Heart right ventricle (tissue), 16 donors: ENCODE measurements around the gene SPRED3. TPM values are rescaled to one million over a fixed set of nuclear protein-coding genes. Genes with fewer than 3 reads are reported as not detected.

Source experiments
- ATAC-seq, 8 donors: fragments of 200-7000 bp; cut with Tn5 transposase; one replicate each; pipeline ENCODE4 v1.9.1; 2020; ENCODE audit warnings: mild to moderate bottlenecking in 8 of 8, moderate library complexity in 8 of 8, moderate number of reproducible peaks in 1 of 8
- DNase-seq, 2 donors: peaks; one replicate each; pipeline ENCODE4 v3.0.0-alpha.2; 2020
- H3K27ac ChIP-seq, 10 donors: fragments of 200-600 bp; sonication (generic) in 2 of 10; one replicate each; pipeline versions ENCODE4 v1.5.0 to v1.8.0; 2020 to 2022; ENCODE audit warnings: mild to moderate bottlenecking in 3 of 10
- H3K27me3 ChIP-seq, 7 donors: fragments of 200-600 bp; one replicate each; pipeline ENCODE4 v1.8.0; 2021 to 2022; ENCODE audit warnings: mild to moderate bottlenecking in 2 of 7
- H3K36me3 ChIP-seq, 9 donors: fragments of 200-600 bp; sonication (generic) in 1 of 9; one replicate each; pipeline versions ENCODE4 v1.5.0 to v1.8.0; 2020 to 2022; ENCODE audit warnings: mild to moderate bottlenecking in 2 of 9
- H3K4me1 ChIP-seq, 9 donors: fragments of 200-600 bp; sonication (generic) in 1 of 9; one replicate each; pipeline versions ENCODE4 v1.5.0 to v1.8.0; 2020 to 2022; ENCODE audit warnings: mild to moderate bottlenecking in 4 of 9
- H3K4me3 ChIP-seq, 10 donors: fragments of 200-600 bp; sonication (generic) in 2 of 10; one replicate each; pipeline versions ENCODE4 v1.5.0 to v1.8.0; 2020 to 2022; ENCODE audit warnings: mild to moderate bottlenecking in 7 of 10, moderate library complexity in 2 of 10
- H3K9me3 ChIP-seq, 11 donors: fragments of 200-600 bp in 10 of 11; sonication (generic) in 2 of 11; one replicate each; pipeline versions ENCODE4 v1.5.0 to v1.8.0; 2013 to 2022; ENCODE audit warnings: mild to moderate bottlenecking in 2 of 11, control low read depth in 1 of 11, moderate library complexity in 1 of 11
- CTCF ChIP-seq, 9 donors: fragments of 200-600 bp; sonication (generic) in 2 of 9; IDR thresholded peaks; one replicate each; pipeline versions ENCODE4 v1.5.0 to v1.8.0; 2021 to 2022; ENCODE audit warnings: antibody characterized with exemption in 9 of 9, mild to moderate bottlenecking in 5 of 9, moderate library complexity in 1 of 9
- whole genome bisulfite sequencing, 2 donors: extraction: QIAGEN DNeasy Blood & Tissue Kit; methylation state at CpG; one replicate each; pipeline ENCODE4 v1.1.7; 2013; ENCODE audit warnings: inconsistent platforms in 1 of 2; 5-methylcytosine and 5-hydroxymethylcytosine counted together
- intact Hi-C, 10 donors: fragments of 100-400 bp; cut with DNase I; formaldehyde crosslinking; loops; one replicate each; pipeline versions ENCODE4 v1.11.1 to v1.14.2; 2022
- polyA plus RNA-seq, 2 donors: library from polyadenylated mRNA; stranded (reverse); fragments of 200-250 nt; gene quantifications; one replicate each; pipeline ENCODE4 v1.2.3, GENCODE V29; 2013
- total RNA-seq, 10 donors: library from RNA; stranded (reverse); fragmentation: NEBNext Ultra II Directional in 3 of 10; extraction: Animal tissue kit (Norgen Biotek cat#: 25700) in 3 of 10; gene quantifications; one replicate each; pipeline versions ENCODE4 v1.2.1 to v1.2.4, GENCODE V29; 2021 to 2023
- donor health status: Arrhythmogenic right ventricular cardiomyopathy.
- donor health status: ischemic (EF 13 %, LVEDD 7.1; RV severe dilation, severe dysfunction).
- donor health status: healthy with polysubstance abuse.
- donor health status: DM: no; HTN: yes; CAD: no.
- donor health status: DM: no; HTN: no; CAD: no.
- donor health status: ischemic (EF 25% LVEDD 6.9; RV normal size, moderate dysfunction).
- donor health status: ischemic (EF 25% LVEDD 5.7; RV mildly dilated, moderate dysfunction).
- donor health status: healthy.
- donor health status: DM: yes; HTN: yes; CAD: no.
- donor health status: Ischemic cardiomyopathy.
- donor health status: ischemic (EF 35%, LVEDD 5.7; RV mildly dilated, moderate dysfunction).
- donor health status: nonischemic (EF 11% LVEDD 7.7; RV severe dilation, severe dysfunction).
- donor health status: DM: yes; HTN: yes; CAD: no.
- donor health status: PGD.
- donor health status: ischemic (EF 29% LVEDD 5.4; RV normal size, mild dysfunction).
- donor health status: nonischemic (EF 23%, LVEDD 6.1; RV moderate dilation, normal function).

SPRED3 gene
- total and polyA plus RNA-seq, 12 donors = 0.17 to 1.7 (median 0.54) TPM

GRCh38 chr19:38441657-38442348 lies 53.3 kb downstream of the SPRED3 start:
- H3K4me1 ChIP-seq = no peaks in the 10 kb centered on the region
- no peak for DNase-seq
- no peaks in the 10 kb centered on the region for H3K9me3 ChIP-seq
- no peak for TF ChIP-seq CTCF (IDR thresholded peaks at IDR 0.05)
- no peak overlapping the region for H3K27ac ChIP-seq
- peak in 1 of 8 donors; percentile 44 for ATAC-seq
- peaks cover 0 to 22% (median 6%) of the 10 kb centered on the region in 7 donors for H3K27me3 ChIP-seq
- H3K4me3 ChIP-seq = no peak overlapping the region
- intact Hi-C loops = no loop called here
- 29 to 38% methylated on average over 6 to 7 of the region's 7 CpGs for WGBS, 2 donors
- H3K36me3 ChIP-seq = no peaks in the 10 kb centered on the region

GRCh38 chr19:38442736-38443135 lies 54.2 kb downstream of the SPRED3 start:
- Histone ChIP-seq H3K4me3 (no peak overlapping the region), H3K27me3 (peaks cover 0 to 14% (median 6%) of the 10 kb centered on the region in 7 donors), H3K27ac (no peak overlapping the region), H3K9me3 (no peaks in the 10 kb centered on the region), H3K4me1 (no peaks in the 10 kb centered on the region), H3K36me3 (no peaks in the 10 kb centered on the region)
- DNase-seq = no peak
- 80 to 89% methylated on average over 9 of the region's 9 CpGs for WGBS, 2 donors
- no peak for TF ChIP-seq CTCF (IDR thresholded peaks at IDR 0.05)
- no peak for ATAC-seq
- intact Hi-C loops = no loop called here

GRCh38 chr19:38443458-38443999 lies 55.0 kb downstream of the SPRED3 start:
- 87% methylated on average over 15 of the region's 15 CpGs for WGBS, 2 donors

GRCh38 chr19:38444026-38444425 lies 55.5 kb downstream of the SPRED3 start:
- Histone ChIP-seq H3K36me3 (no peaks in the 10 kb centered on the region), H3K27me3 (peaks cover 0 to 14% (median 5%) of the 10 kb centered on the region in 7 donors), H3K27ac (no peak overlapping the region), H3K4me3 (no peak overlapping the region), H3K9me3 (no peaks in the 10 kb centered on the region), H3K4me1 (no peaks in the 10 kb centered on the region)
- no peak for TF ChIP-seq CTCF (IDR thresholded peaks at IDR 0.05)
- WGBS, 2 donors = 85 to 88% methylated on average over 7 of the region's 7 CpGs
- ATAC-seq (no peak), DNase-seq (no peak)
- intact Hi-C loops = no loop called here

More at GRCh38 chr19:38443458-38443999, 55.0 kb downstream of the SPRED3 start:
- intact Hi-C loops = no loop called here
- Histone ChIP-seq H3K27ac (no peak overlapping the region), H3K9me3 (no peaks in the 10 kb centered on the region), H3K4me3 (no peak overlapping the region), H3K4me1 (no peaks in the 10 kb centered on the region), H3K36me3 (no peaks in the 10 kb centered on the region), H3K27me3 (peaks cover 0 to 14% (median 6%) of the 10 kb centered on the region in 7 donors)
- TF ChIP-seq CTCF (IDR thresholded peaks at IDR 0.05) = no peak
- no peak for DNase-seq
- ATAC-seq = no peak
